Trophoblast cell (in vitro differentiated cells and primary cell): ENCODE results near the gene DCTD.

Experiments used
- DNase-seq, 2 donors: peaks; one replicate each; pipeline ENCODE4 v3.0.0-alpha.2; 2016
- H2AFZ ChIP-seq: 2 replicates; pipeline ENCODE4 v1.6.1; 2013; ENCODE audit warnings: low read length, moderate library complexity, mild to moderate bottlenecking; ENCODE audit not compliant: insufficient read depth, poor library complexity
- H2AK5ac ChIP-seq: 2 replicates; pipeline ENCODE4 v1.6.1; 2013; ENCODE audit warnings: mild to moderate bottlenecking, low read length
- H2BK120ac ChIP-seq: 2 replicates; pipeline ENCODE4 v1.6.1; 2013; ENCODE audit warnings: low read length, mild to moderate bottlenecking, moderate library complexity; ENCODE audit not compliant: insufficient read depth, poor library complexity
- H2BK12ac ChIP-seq: 2 replicates; pipeline ENCODE4 v1.6.1; 2013; ENCODE audit warnings: mild to moderate bottlenecking, low read length, moderate library complexity
- H2BK5ac ChIP-seq: 2 replicates; pipeline ENCODE4 v1.6.1; 2013; ENCODE audit warnings: low read length, low read depth, moderate library complexity, mild to moderate bottlenecking; ENCODE audit not compliant: poor library complexity
- H3K14ac ChIP-seq: 2 replicates; pipeline ENCODE4 v1.6.1; 2013; ENCODE audit warnings: mild to moderate bottlenecking, low read length
- H3K18ac ChIP-seq: 2 replicates; pipeline ENCODE4 v1.6.1; 2013; ENCODE audit warnings: mild to moderate bottlenecking, low read length
- H3K23ac ChIP-seq: 2 replicates; pipeline ENCODE4 v1.6.1; 2013; ENCODE audit warnings: low read length
- H3K27ac ChIP-seq: 2 replicates; pipeline ENCODE4 v1.5.1; 2013; ENCODE audit warnings: low read depth, mild to moderate bottlenecking, inconsistent platforms, low read length, moderate library complexity
- H3K27me3 ChIP-seq: 2 replicates; pipeline ENCODE4 v1.6.1; 2013; ENCODE audit warnings: inconsistent platforms, mild to moderate bottlenecking, low read length, moderate library complexity; ENCODE audit not compliant: insufficient read depth
- H3K36me3 ChIP-seq, 2 experiments: 1 replicate in 1 of 2; 2 replicates in 1 of 2; pipeline ENCODE4 v1.6.1; 2013; ENCODE audit warnings: low read length in 2 of 2, mild to moderate bottlenecking in 2 of 2, moderate library complexity in 1 of 2; ENCODE audit not compliant: insufficient read depth in 2 of 2, control insufficient read depth in 1 of 2
- H3K4ac ChIP-seq: 2 replicates; pipeline ENCODE4 v1.6.1; 2013; ENCODE audit warnings: low read depth, mild to moderate bottlenecking, low read length, moderate library complexity
- H3K4me1 ChIP-seq, 2 experiments: 1 replicate in 1 of 2; 2 replicates in 1 of 2; pipeline ENCODE4 v1.6.1; 2013; ENCODE audit warnings: low read length in 2 of 2, mild to moderate bottlenecking in 2 of 2, moderate library complexity in 1 of 2; ENCODE audit not compliant: insufficient read depth in 2 of 2, control insufficient read depth in 1 of 2
- H3K4me2 ChIP-seq: 2 replicates; pipeline ENCODE4 v1.6.1; 2013; ENCODE audit warnings: inconsistent platforms, mild to moderate bottlenecking, low read length, moderate library complexity
- H3K4me3 ChIP-seq: 2 replicates; pipeline ENCODE4 v1.5.1; 2013; ENCODE audit warnings: mild to moderate bottlenecking, low read depth, low read length, inconsistent platforms
- H3K79me1 ChIP-seq: one replicate; pipeline ENCODE4 v1.6.1; 2013; ENCODE audit warnings: low read length
- H3K79me2 ChIP-seq: 2 replicates; pipeline ENCODE4 v1.6.1; 2013; ENCODE audit warnings: low read length, mild to moderate bottlenecking; ENCODE audit not compliant: control insufficient read depth, insufficient read depth, poor library complexity
- H3K9ac ChIP-seq: 2 replicates; pipeline ENCODE4 v1.6.1; 2013; ENCODE audit warnings: mild to moderate bottlenecking, low read length
- H3K9me3 ChIP-seq: 2 replicates; pipeline ENCODE4 v1.6.1; 2013; ENCODE audit warnings: low read depth, mild to moderate bottlenecking, control low read depth, inconsistent platforms, low read length; ENCODE audit not compliant: insufficient read depth
- H4K12ac ChIP-seq: 2 replicates; pipeline ENCODE4 v1.6.1; 2013; ENCODE audit warnings: low read depth, mild to moderate bottlenecking, low read length, moderate library complexity
- H4K8ac ChIP-seq: 2 replicates; pipeline ENCODE4 v1.6.1; 2013; ENCODE audit warnings: low read depth, mild to moderate bottlenecking, low read length, moderate library complexity
- H4K91ac ChIP-seq: one replicate; pipeline ENCODE4 v1.6.1; 2013; ENCODE audit warnings: low read depth, mild to moderate bottlenecking, low read length, moderate library complexity
- WGBS: extraction: QIAGEN DNeasy Blood & Tissue Kit; methylation state at CpG from one replicate; pipeline ENCODE4 v1.1.7; 2013; ENCODE audit warnings: missing lambda C conversion rate; ENCODE audit not compliant: insufficient read length, insufficient coverage; ENCODE audit errors: extremely low coverage; 5-methylcytosine and 5-hydroxymethylcytosine counted together

The DCTD gene

GRCh38 chr4:182924497-182924896, 7.3 kb upstream of the DCTD start:
- no peak overlapping the region for H3K23ac ChIP-seq
- no peak overlapping the region for H3K14ac ChIP-seq
- H3K79me1 ChIP-seq = no peaks in the 10 kb centered on the region
- no peak for DNase-seq
- H3K4me3 ChIP-seq = no peak overlapping the region
- no peaks in the 10 kb centered on the region for H3K4me1 ChIP-seq
- H4K91ac ChIP-seq = no peak overlapping the region
- H4K8ac ChIP-seq = no peak overlapping the region
- no peaks in the 10 kb centered on the region for H3K36me3 ChIP-seq
- H3K9me3 ChIP-seq = no peaks in the 10 kb centered on the region
- WGBS = no CpG with 5 or more reads among the region's 7 CpGs
- no peak overlapping the region for H2BK120ac ChIP-seq
- no peak overlapping the region for H3K18ac ChIP-seq
- no peak overlapping the region for H3K9ac ChIP-seq
- no peak overlapping the region for H3K4ac ChIP-seq
- no peak overlapping the region for H2BK5ac ChIP-seq
- H2AFZ ChIP-seq = no peak overlapping the region
- H3K27ac ChIP-seq = no peak overlapping the region
- no peaks in the 10 kb centered on the region for H3K27me3 ChIP-seq
- no peak overlapping the region for H2AK5ac ChIP-seq
- H3K79me2 ChIP-seq = no peaks in the 10 kb centered on the region
- no peak overlapping the region for H4K12ac ChIP-seq
- no peak overlapping the region for H3K4me2 ChIP-seq
- H2BK12ac ChIP-seq = no peak overlapping the region

- Histone ChIP-seq H4K8ac (no peak overlapping the region), H2AFZ (no peak overlapping the region), H2BK12ac (no peak overlapping the region), H3K36me3 (no peaks in the 10 kb centered on the region), H3K14ac (no peak overlapping the region), H3K79me1 (no peaks in the 10 kb centered on the region), H2AK5ac (no peak overlapping the region), H3K4me3 (no peak overlapping the region), H2BK5ac (no peak overlapping the region), H4K12ac (no peak overlapping the region), H3K79me2 (no peaks in the 10 kb centered on the region), H2BK120ac (no peak overlapping the region), H3K27me3 (no peaks in the 10 kb centered on the region), H4K91ac (no peak overlapping the region), H3K4me1 (no peaks in the 10 kb centered on the region), H3K4ac (no peak overlapping the region), H3K27ac (no peak overlapping the region), H3K23ac (no peak overlapping the region), H3K4me2 (no peak overlapping the region), H3K18ac (no peak overlapping the region), H3K9ac (no peak overlapping the region), H3K9me3 (no peaks in the 10 kb centered on the region)
- DNase-seq = no peak
- WGBS = no CpG with 5 or more reads among the region's 10 CpGs
Measured at GRCh38 chr4:182923796-182924340, 6.7 kb upstream of the DCTD start.

- no peak overlapping the region for H3K9ac ChIP-seq
- no peak overlapping the region for H4K12ac ChIP-seq
- H3K27me3 ChIP-seq = no peaks in the 10 kb centered on the region
- no peak overlapping the region for H2AK5ac ChIP-seq
- H3K4me3 ChIP-seq = no peak overlapping the region
- H3K9me3 ChIP-seq = no peaks in the 10 kb centered on the region
- no peak overlapping the region for H2BK12ac ChIP-seq
- no peak overlapping the region for H3K4me2 ChIP-seq
- H3K79me2 ChIP-seq = no peaks in the 10 kb centered on the region
- H3K27ac ChIP-seq = no peak overlapping the region
- no peak overlapping the region for H3K4ac ChIP-seq
- no CpG with 5 or more reads among the region's 5 CpGs for WGBS
- H2AFZ ChIP-seq = no peak overlapping the region
- H3K23ac ChIP-seq = no peak overlapping the region
- no peak overlapping the region for H4K8ac ChIP-seq
- no peaks in the 10 kb centered on the region for H3K36me3 ChIP-seq
- DNase-seq = no peak
- H2BK120ac ChIP-seq = no peak overlapping the region
- no peak overlapping the region for H3K18ac ChIP-seq
- no peak overlapping the region for H2BK5ac ChIP-seq
- no peak overlapping the region for H3K14ac ChIP-seq
- H4K91ac ChIP-seq = no peak overlapping the region
- no peaks in the 10 kb centered on the region for H3K4me1 ChIP-seq
- H3K79me1 ChIP-seq = no peaks in the 10 kb centered on the region
Measured at GRCh38 chr4:182923366-182923765, 6.2 kb upstream of the DCTD start.

GRCh38 chr4:182922501-182923284, 5.5 kb upstream of the DCTD start:
- Histone ChIP-seq H3K18ac (no peak overlapping the region), H3K79me1 (peaks cover under 1% of the 10 kb centered on the region), H3K4me2 (no peak overlapping the region), H2BK12ac (no peak overlapping the region), H2AFZ (no peak overlapping the region), H3K4me1 (peaks cover 0 to 3% of the 10 kb centered on the region in 2 experiments), H2AK5ac (no peak overlapping the region), H3K9ac (no peak overlapping the region), H4K12ac (no peak overlapping the region), H3K27me3 (no peaks in the 10 kb centered on the region), H2BK120ac (no peak overlapping the region), H4K91ac (no peak overlapping the region), H3K79me2 (no peaks in the 10 kb centered on the region), H3K27ac (no peak overlapping the region), H3K23ac (no peak overlapping the region), H3K14ac (no peak overlapping the region), H3K4me3 (no peak overlapping the region), H2BK5ac (no peak overlapping the region), H4K8ac (no peak overlapping the region), H3K36me3 (no peaks in the 10 kb centered on the region), H3K4ac (no peak overlapping the region), H3K9me3 (no peaks in the 10 kb centered on the region)
- no peak for DNase-seq
- WGBS = no CpG with 5 or more reads among the region's 13 CpGs
